HG02759 (cell line): ENCODE measurements around the gene S100A2.
A peak's percentile ranks its signal among the peaks of the same experiment; 100 is the strongest.
"Not testable (repeated sequence)": the region's sequence is repeated elsewhere in the genome, so short reads cannot be mapped to it uniquely, and the experiment has no call there.

ENCODE experiments used
- ATAC-seq: cut with Tn5 transposase; IDR thresholded peaks from one replicate; pipeline ENCODE4 v1.9.1; 2021; ENCODE audit warnings: mild to moderate bottlenecking, moderate library complexity; ENCODE audit not compliant: unreplicated experiment

S100A2 gene

GRCh38 chr1:153592748-153593147 lies 27.1 kb upstream of the S100A2 start:
- ATAC-seq, result no peak

GRCh38 chr1:153588482-153588881 lies 22.8 kb upstream of the S100A2 start:
- no peak for ATAC-seq

GRCh38 chr1:153588033-153588432 lies 22.4 kb upstream of the S100A2 start:
- not testable (repeated sequence) for ATAC-seq

- ATAC-seq, result no peak
These were observed 21.7 kb upstream of the S100A2 start for GRCh38 chr1:153587314-153587713.

- ATAC-seq, result no peak
These were observed 20.7 kb upstream of the S100A2 start for GRCh38 chr1:153586347-153586746.

- no peak for ATAC-seq
These were observed 19.4 kb upstream of the S100A2 start for GRCh38 chr1:153585006-153585405.

- no peak for ATAC-seq
These were observed 18.3 kb upstream of the S100A2 start for GRCh38 chr1:153583976-153584375.

GRCh38 chr1:153583514-153583913 lies 17.9 kb upstream of the S100A2 start:
- not testable (repeated sequence) for ATAC-seq

- ATAC-seq, result not testable (repeated sequence)
These were observed 17.2 kb upstream of the S100A2 start for GRCh38 chr1:153582836-153583235.

GRCh38 chr1:153578936-153579335 lies 13.3 kb upstream of the S100A2 start:
- ATAC-seq, result no peak

GRCh38 chr1:153578490-153578889 lies 12.8 kb upstream of the S100A2 start:
- ATAC-seq, result no peak

GRCh38 chr1:153577624-153578051 lies 12.0 kb upstream of the S100A2 start:
- ATAC-seq, result no peak

GRCh38 chr1:153577138-153577537 lies 11.5 kb upstream of the S100A2 start:
- no peak for ATAC-seq

GRCh38 chr1:153575497-153575896 lies 9.9 kb upstream of the S100A2 start:
- ATAC-seq, result not testable (repeated sequence)

- ATAC-seq, result not testable (repeated sequence)
These were observed 9.4 kb upstream of the S100A2 start for GRCh38 chr1:153575081-153575491.

- ATAC-seq, result no peak
These were observed 7.7 kb upstream of the S100A2 start for GRCh38 chr1:153573351-153573750.

GRCh38 chr1:153572569-153573015 lies 6.9 kb upstream of the S100A2 start:
- ATAC-seq, result peak; percentile 59

- no peak for ATAC-seq
These were observed 6.1 kb upstream of the S100A2 start for GRCh38 chr1:153571706-153572105.

- no peak for ATAC-seq
These were observed 5.2 kb upstream of the S100A2 start for GRCh38 chr1:153570874-153571273.

GRCh38 chr1:153569465-153569864 lies 3.8 kb upstream of the S100A2 start:
- no peak for ATAC-seq

- ATAC-seq, result no peak
These were observed 2.9 kb upstream of the S100A2 start for GRCh38 chr1:153568367-153569099.

- no peak for ATAC-seq
These were observed 2.1 kb upstream of the S100A2 start for GRCh38 chr1:153567621-153568366.
